ENCODE results near the gene TMEM132A.

DNA sequence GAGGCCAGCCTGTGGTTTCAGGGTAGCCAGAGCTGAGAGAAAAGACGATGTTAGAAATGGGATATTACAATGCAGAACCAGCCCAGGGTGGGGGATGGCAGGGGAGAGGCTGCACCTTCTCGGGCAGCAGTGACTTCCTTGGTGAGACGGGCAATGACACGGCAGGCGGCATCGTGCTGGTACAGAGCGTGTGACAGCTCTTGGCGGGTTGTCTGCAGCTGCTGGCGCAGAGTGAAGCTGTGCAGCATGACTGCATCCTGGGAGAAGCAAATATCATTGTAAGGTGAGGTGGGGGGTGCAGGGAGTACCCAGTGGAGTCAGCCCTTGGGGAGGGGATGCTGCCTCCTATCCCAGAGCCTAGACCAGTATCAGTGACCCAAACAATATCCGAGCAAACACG, 21.6 kb upstream of the TMEM132A start:
- TF ChIP-seq, protein P1, sequence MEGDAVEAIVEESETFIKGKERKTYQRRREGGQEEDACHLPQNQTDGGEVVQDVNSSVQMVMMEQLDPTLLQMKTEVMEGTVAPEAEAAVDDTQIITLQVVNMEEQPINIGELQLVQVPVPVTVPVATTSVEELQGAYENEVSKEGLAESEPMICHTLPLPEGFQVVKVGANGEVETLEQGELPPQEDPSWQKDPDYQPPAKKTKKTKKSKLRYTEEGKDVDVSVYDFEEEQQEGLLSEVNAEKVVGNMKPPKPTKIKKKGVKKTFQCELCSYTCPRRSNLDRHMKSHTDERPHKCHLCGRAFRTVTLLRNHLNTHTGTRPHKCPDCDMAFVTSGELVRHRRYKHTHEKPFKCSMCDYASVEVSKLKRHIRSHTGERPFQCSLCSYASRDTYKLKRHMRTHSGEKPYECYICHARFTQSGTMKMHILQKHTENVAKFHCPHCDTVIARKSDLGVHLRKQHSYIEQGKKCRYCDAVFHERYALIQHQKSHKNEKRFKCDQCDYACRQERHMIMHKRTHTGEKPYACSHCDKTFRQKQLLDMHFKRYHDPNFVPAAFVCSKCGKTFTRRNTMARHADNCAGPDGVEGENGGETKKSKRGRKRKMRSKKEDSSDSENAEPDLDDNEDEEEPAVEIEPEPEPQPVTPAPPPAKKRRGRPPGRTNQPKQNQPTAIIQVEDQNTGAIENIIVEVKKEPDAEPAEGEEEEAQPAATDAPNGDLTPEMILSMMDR (conservative IDR thresholded peaks at IDR 0.05) = no peak
- no peak for TF ChIP-seq ZFX (IDR thresholded peaks at IDR 0.05)
